ENCODE measurements around the gene DOCK6.

DNA sequence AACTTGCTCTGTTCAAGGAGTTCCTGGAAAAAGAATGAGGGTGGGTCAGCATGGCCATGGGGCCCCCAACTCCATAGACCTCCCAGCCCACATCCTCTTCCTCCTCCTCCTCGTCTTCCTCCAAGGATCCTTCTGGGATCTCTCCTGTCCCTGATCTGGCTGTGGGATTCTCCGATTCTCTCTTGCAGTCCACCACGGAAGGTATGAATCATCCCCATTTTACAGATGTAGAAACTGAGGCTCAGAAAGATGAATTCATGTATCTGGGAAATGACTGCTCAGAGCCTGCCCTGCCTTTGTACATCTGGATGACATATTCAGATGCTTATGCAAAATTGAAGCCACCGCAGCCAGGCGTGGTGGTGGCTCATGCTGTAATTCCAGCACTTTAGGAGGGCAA lies 62.8 kb downstream of the DOCK6 start:
- TF ChIP-seq, protein P1, sequence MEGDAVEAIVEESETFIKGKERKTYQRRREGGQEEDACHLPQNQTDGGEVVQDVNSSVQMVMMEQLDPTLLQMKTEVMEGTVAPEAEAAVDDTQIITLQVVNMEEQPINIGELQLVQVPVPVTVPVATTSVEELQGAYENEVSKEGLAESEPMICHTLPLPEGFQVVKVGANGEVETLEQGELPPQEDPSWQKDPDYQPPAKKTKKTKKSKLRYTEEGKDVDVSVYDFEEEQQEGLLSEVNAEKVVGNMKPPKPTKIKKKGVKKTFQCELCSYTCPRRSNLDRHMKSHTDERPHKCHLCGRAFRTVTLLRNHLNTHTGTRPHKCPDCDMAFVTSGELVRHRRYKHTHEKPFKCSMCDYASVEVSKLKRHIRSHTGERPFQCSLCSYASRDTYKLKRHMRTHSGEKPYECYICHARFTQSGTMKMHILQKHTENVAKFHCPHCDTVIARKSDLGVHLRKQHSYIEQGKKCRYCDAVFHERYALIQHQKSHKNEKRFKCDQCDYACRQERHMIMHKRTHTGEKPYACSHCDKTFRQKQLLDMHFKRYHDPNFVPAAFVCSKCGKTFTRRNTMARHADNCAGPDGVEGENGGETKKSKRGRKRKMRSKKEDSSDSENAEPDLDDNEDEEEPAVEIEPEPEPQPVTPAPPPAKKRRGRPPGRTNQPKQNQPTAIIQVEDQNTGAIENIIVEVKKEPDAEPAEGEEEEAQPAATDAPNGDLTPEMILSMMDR (IDR thresholded peaks at IDR 0.05): no peak
- no peak for TF ChIP-seq POLR2A (IDR thresholded peaks at IDR 0.05)
